GM21360 (cell line): Measurements from ENCODE around the gene TP63.
A peak's percentile ranks its signal among the peaks of the same experiment; 100 is the strongest.
"Not testable (repeated sequence)": the region's sequence is repeated elsewhere in the genome, so short reads cannot be mapped to it uniquely, and the experiment has no call there.

ENCODE experiments used
- ATAC-seq: cut with Tn5 transposase; IDR thresholded peaks from one replicate; pipeline ENCODE4 v1.9.1; 2021; ENCODE audit warnings: mild to moderate bottlenecking, moderate library complexity; ENCODE audit not compliant: unreplicated experiment

Gene TP63

DNA sequence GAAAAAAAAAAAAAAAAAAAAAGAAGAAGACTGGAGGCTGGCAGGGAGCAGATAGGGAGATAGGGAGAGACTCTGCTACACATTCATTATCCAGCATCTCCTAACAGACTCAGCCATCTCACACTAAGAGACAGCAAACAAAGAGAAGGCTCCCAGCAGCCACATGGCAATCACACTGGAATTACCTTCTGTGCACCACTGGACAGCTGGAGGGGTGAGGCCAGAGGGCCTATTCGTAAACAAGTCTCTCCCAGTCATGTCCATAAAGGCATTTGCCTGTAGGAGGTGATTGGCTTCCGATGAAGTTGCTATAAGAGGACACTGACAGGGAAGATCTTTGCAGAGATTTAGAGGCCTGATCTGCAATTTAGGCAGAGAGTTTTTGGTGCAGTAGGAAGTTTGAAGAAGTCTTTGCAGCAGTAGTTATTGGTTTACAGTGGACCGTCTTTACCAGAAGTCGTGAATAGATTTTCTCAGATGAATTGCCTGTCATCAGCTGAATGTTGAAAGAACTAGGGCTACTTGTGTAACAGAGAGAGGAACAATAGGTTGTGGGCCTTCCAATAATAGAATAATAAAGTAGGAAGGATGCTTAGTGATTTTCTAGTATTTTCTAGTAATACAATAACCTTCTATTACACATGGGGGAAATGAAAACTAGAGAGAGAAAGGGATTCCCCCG lies 89.7 kb downstream of the TP63 start:
- no peak for ATAC-seq

GRCh38 chr3:189721873-189722665 lies 90.9 kb downstream of the TP63 start:
- no peak for ATAC-seq

- no peak for ATAC-seq
Measured at GRCh38 chr3:189724356-189724755, 93.2 kb downstream of the TP63 start.

GRCh38 chr3:189726277-189726676 lies 95.1 kb downstream of the TP63 start:
- no peak for ATAC-seq

DNA sequence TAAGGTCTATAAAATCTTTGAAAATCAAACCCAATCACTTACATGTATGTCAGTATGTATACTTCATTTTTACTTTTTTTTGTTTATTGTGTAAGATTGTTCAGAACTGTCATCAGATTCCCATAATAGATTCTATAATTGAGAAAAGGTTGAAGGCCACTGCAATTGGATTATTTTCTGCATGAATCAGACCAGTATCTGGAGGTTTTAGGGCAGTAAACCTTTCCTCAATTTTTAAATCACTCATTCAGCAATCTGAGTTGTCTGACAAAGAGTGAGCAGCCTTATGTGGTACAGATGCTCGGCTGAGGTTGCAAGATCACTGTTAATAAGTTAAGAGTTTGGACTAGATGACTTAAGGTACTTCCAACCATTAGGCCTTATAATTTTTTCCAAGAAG lies 96.0 kb downstream of the TP63 start:
- no peak for ATAC-seq

DNA sequence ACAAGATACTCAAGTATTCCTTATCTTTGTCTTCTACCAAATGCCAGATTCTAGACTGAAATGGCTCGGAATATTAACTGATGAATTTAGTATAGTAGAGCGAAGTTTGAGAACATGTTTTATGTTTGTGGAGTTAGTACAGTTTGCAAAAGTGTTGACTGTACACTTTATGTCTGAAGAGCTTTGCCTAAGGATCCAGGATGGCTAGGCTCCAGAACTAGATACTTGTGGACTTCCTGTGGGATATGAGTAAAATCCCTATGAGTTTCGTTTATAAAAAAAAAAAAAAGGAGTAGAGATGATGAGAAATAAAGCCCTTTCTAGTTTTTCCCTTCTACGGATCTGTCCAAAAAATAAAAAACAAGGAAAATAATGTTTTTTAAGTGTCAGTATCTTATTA lies 96.7 kb downstream of the TP63 start:
- no peak for ATAC-seq

DNA sequence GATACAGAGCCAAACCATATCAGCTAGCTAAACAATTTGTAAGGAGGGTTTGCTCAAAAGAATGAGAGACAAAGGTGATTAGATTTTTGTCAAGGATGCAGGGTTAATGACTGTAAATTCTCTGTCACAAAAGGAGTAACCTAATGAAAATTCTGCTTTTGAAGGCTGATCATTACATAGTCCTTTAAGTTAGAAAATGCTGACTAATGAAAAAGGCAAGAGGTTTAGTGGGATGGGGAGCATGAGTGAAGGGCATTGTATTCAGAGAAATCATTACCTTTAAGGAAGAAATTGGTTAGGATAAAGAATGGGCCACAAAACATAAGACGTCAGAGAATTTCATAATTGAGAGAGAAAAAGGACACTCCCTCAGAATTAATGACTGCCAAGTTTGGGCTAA lies 97.7 kb downstream of the TP63 start:
- no peak for ATAC-seq

GRCh38 chr3:189734061-189734460 lies 102.9 kb downstream of the TP63 start:
- ATAC-seq = no peak

- ATAC-seq = no peak
Measured at GRCh38 chr3:189735913-189736312, 104.7 kb downstream of the TP63 start.

DNA sequence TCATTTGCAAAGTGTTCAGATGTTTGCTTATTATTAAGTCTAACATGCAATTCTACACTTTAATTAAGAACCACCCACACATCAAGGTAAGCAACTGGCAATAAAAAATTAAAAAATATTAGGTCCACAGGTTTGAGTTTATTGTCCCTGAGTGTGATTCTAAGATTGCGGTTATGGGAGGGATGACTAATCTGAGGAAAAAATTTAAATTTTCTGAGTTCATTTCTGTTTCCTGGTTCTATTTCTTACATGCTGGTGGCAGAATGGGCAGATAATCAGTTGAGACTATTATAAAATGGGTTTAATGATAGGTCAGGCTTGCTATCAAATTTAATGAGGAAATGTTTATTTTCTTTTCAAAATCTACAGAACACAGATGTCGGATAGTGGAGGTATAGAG lies 105.9 kb downstream of the TP63 start:
- no peak for ATAC-seq

DNA sequence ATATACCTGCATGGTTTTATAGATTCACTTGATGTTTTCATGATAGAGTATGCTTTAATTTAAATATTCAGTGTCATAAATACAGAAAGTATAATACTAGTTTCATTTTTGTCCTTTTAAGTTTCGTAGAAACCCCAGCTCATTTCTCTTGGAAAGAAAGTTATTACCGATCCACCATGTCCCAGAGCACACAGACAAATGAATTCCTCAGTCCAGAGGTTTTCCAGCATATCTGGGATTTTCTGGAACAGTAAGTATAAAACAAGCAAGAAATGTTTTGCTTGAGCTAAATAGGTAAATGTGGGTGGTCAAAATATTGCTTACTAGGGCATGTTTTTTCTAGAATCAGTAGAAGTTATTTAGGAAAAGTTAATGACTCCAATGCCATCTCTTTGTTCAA lies 106.4 kb downstream of the TP63 start:
- ATAC-seq = no peak

DNA sequence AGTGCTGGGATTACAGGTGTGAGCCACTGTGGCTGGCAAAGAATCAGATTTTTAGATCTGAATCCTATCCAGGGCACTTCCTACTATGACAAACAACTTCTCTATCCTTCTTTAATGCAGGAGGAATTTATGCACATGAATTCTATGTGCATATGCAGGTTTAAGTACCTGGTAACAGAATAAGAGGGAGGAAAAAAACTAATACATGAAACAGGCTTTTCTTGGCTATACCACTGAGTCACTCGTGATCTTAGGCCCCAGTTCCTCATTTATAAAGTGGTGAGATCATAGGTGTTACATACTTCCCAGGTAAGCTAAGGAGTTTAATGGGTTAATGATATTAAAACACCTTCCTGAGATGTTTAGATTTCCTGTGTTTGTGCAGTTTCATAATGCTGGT lies 108.2 kb downstream of the TP63 start:
- no peak for ATAC-seq

DNA sequence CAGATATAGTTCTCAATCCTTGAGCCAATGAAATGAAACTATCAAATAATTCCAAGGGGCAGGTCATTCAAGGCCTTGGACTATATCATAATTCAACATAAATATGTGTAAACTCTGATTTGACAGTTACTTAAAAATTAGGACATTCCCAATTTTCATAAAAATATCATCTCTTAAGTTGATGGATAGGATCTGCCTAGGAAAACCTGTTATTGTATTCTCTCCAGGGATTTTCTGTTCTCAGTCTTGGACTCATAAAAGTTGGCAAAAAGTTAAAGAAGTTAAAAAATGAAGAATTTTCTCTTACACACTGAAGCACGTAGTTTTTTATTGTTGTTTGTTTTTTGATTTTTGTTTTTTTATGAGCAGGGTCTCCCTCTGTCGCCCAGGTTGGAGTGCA lies 109.0 kb downstream of the TP63 start:
- no peak for ATAC-seq

DNA sequence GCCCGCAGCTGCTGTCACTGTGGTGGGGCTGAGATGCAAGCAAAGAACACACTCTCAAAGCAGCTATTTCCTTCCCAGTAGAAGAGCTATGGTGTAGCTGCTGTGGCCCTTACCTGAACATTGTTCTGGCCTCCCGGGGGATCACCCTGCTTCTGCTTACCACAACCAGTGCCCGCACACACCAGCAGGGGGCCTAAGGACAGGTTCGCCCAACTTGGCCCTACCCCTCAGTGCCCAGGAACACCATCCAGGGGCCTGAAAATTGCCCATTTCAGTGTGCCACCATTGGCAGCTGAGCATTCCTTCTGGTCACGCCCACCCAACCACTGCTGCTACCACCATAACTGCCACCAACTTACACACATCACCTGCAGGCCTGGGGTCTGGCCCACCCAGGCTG lies 113.0 kb downstream of the TP63 start:
- ATAC-seq = no peak

DNA sequence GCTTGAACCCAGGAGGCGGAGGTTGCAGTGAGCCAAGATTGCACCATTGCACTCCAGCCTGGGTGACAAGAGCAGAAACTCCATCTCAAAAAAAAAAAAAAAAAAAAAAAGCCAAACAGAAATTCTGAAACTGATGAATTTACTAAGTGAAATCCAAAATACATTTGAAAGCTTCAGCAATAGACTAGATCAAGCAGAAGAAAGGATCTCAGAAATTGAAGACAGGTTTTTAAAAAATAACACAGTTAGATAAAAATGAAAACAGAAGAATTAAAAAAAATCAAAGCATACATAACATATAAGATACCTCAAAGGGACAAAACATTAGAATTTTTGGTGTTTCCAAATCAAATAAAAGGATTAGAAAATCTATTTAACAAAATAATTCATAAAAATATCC lies 114.4 kb downstream of the TP63 start:
- ATAC-seq = no peak

DNA sequence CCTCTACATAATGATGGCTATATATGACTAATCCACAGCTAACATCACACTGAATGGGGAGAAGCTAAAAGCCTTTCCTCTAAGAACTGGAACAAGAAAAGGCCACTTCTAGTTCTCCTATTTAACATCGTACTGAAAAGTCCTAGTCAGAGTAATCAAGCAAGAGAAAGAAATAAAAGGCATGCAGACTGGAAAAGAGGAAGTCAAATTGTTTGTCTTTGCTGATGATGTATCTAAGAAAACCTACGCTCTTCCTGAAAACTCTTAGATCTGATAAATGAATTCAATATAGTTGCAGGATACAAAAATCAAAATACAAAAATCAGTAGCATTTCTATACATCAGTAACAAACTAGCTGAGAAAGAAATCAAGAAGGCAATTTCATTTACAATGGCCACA lies 116.9 kb downstream of the TP63 start:
- ATAC-seq = no peak

- ATAC-seq = not testable (repeated sequence)
Measured at GRCh38 chr3:189750972-189751371, 119.8 kb downstream of the TP63 start.

- ATAC-seq = no peak
Measured at GRCh38 chr3:189754356-189754755, 123.2 kb downstream of the TP63 start.

DNA sequence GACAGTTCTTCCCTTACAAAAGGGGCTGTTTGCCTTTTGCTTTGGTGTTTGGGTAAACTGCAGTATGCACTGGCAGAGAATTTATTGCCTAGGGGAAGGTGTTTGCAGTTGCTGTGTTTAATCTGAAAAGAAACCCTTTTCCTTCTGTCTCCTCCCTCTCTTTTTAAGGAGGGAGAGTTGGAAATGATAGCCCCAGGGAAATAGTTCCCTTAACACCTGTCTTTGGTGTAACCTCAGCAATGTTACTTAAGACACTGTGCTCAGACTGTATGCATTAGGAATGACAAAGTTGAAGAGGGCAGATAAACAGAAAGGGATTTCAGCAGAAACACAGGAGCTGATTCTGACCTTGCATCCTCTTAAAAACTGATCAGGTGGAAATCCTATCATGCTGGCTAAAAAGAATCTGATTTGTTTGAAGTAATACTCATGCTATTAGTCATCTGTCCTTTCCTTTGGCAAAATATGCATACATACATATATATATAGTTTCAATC lies 125.4 kb downstream of the TP63 start:
- ATAC-seq = peak; percentile 62

DNA sequence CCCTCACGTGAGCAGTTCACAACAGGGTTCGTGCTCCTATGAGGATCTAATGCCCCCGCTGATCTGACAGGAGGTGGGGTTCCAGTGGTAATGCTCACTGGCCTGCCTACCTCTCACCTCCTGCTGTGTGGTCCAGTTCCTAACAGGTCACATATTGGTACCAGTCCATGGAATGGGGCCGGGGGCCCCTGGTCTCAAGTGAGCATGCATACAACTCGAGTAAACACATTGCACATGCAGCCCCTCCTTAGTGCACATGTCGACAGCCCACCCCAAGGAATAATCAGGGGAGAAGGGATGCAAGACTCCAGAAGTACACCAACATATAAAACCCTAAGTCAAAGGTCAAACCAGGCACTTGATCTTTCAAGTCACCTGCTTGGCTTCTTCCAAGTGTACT lies 127.0 kb downstream of the TP63 start:
- no peak for ATAC-seq

GRCh38 chr3:189766416-189766815 lies 135.2 kb downstream of the TP63 start:
- ATAC-seq = no peak

DNA sequence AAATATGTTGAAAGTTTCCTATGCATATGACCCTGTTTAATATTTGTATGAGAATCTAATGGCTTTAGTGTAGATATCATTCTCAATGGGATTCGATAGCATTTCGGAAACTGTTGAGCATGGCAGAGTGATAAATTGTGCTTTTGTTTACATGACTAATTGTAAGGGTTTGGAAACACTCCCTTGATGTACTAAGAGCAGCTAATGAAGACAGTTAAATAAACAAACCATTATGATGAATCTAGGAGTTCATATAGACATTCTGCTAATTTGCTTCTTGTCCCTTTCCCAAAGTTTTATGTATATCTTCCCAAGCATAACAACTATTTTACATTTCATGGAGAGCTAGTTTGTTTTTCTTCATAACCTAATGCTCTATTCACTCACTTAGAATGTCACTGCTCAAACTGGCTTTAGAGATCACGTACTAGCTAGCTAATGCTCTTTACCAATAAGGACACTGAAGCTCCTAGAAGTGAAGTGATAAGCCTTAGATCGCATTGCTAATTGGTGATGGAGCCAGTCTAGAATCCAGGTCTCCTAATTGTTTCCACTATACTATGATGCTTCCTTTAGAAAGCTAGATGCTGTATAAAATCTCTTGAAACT lies 140.8 kb downstream of the TP63 start:
- ATAC-seq = no peak
